Breast epithelium (tissue), 3 donors: ENCODE measurements around the gene SLC6A19.

Experiments
- CTCF ChIP-seq, 3 donors: fragments of 450-650 bp; IDR thresholded peaks; one replicate each; pipeline ENCODE4 v1.5.1; 2016 to 2017; ENCODE audit warnings: antibody characterized with exemption in 3 of 3, mild to moderate bottlenecking in 3 of 3, moderate library complexity in 3 of 3
- POLR2A ChIP-seq: fragments of 450-650 bp; IDR thresholded peaks from one replicate; pipeline ENCODE4 v1.6.1; 2016; ENCODE audit warnings: antibody characterized with exemption, mild to moderate bottlenecking, moderate library complexity
- POLR2AphosphoS5 ChIP-seq, 3 donors: sonication (generic); formaldehyde crosslinking; IDR thresholded peaks; one replicate each; pipeline ENCODE4 v1.6.1; 2017; ENCODE audit warnings: antibody characterized with exemption in 3 of 3

- TF ChIP-seq POLR2AphosphoS5 (IDR thresholded peaks at IDR 0.05) = no peak
- no peak for TF ChIP-seq CTCF (IDR thresholded peaks at IDR 0.05)
- TF ChIP-seq POLR2A = no peak
These were observed 684 bp upstream of the SLC6A19 start for GRCh38 chr5:1200495-1201326.
